ENCODE results near the gene TROAP. TPM values are rescaled to one million over a fixed set of nuclear protein-coding genes. Genes with fewer than 3 reads are reported as not detected.

The TROAP gene
- total RNA-seq, 1 donor from 2014 or later: 40.0 TPM

- Histone ChIP-seq H3K9me3 (ENCODE audit: low read depth) (no peaks in the 10 kb centered on the region), H3F3A (ENCODE audit: low read depth) (peaks cover 41% of the 10 kb centered on the region), H3K27ac (no peak overlapping the region), H3K9ac (no peak overlapping the region), H3K27me3 (peaks cover 94% of the 10 kb centered on the region), H3K36me3 (no peaks in the 10 kb centered on the region), H2AFZ (replicated peaks) (peak overlapping the region; percentile 34), H3K79me2 (ENCODE audit: low read depth) (no peaks in the 10 kb centered on the region), H3K4me3 (peak overlapping the region; percentile 30), H4K20me1 (ENCODE audit: low read depth) (peaks cover 38% of the 10 kb centered on the region), H3K4me2 (peak overlapping the region; percentile 70), H3K4me1 (peaks cover 27% of the 10 kb centered on the region)
- Mint-ChIP-seq H3K27me3 (ENCODE audit: insufficient read depth, low read depth) (peaks cover 53% of the 10 kb centered on the region), H3K36me3 (no peaks in the 10 kb centered on the region), H3K4me3 (peak overlapping the region; percentile 69), H3K9me3 (peaks cover 2% of the 10 kb centered on the region), H3K4me1 (peaks cover 17% of the 10 kb centered on the region), H3K27ac (no peak overlapping the region)
- peak; percentile 80 for DNase-seq (ENCODE audit: low spot score)
- peak; percentile 23 for TF ChIP-seq CTCF (IDR thresholded peaks at IDR 0.05)
- peak; percentile 82 for TF ChIP-seq EZH2phosphoT487 (IDR thresholded peaks at IDR 0.05)
- peak; percentile 97 for TF ChIP-seq EZH2 (IDR thresholded peaks at IDR 0.05)
These were observed 26.0 kb upstream of the TROAP start for GRCh38 chr12:49296836-49297694.

- Histone ChIP-seq H3K36me3 (no peaks in the 10 kb centered on the region), H3K27me3 (peaks cover 94% of the 10 kb centered on the region), H3K79me2 (ENCODE audit: low read depth) (no peaks in the 10 kb centered on the region), H3K27ac (no peak overlapping the region), H2AFZ (replicated peaks) (no peak overlapping the region), H3K4me2 (peak overlapping the region; percentile 70), H3K4me1 (peaks cover 23% of the 10 kb centered on the region), H3K9ac (no peak overlapping the region), H4K20me1 (ENCODE audit: low read depth) (peaks cover 38% of the 10 kb centered on the region), H3F3A (ENCODE audit: low read depth) (peaks cover 36% of the 10 kb centered on the region), H3K4me3 (peak overlapping the region; percentile 30), H3K9me3 (ENCODE audit: low read depth) (no peaks in the 10 kb centered on the region)
- Mint-ChIP-seq H3K4me3 (peak overlapping the region; percentile 69), H3K36me3 (no peaks in the 10 kb centered on the region), H3K27me3 (ENCODE audit: insufficient read depth, low read depth) (peaks cover 53% of the 10 kb centered on the region), H3K4me1 (peaks cover 17% of the 10 kb centered on the region), H3K27ac (no peak overlapping the region), H3K9me3 (peaks cover 2% of the 10 kb centered on the region)
- no peak for TF ChIP-seq EZH2phosphoT487 (IDR thresholded peaks at IDR 0.05)
- no peak for TF ChIP-seq CTCF (IDR thresholded peaks at IDR 0.05)
- TF ChIP-seq EZH2 (IDR thresholded peaks at IDR 0.05): no peak
- no peak for DNase-seq (ENCODE audit: low spot score)
These were observed 25.4 kb upstream of the TROAP start for GRCh38 chr12:49297695-49298060.

GRCh38 chr12:49298160-49298559 is 24.9 kb upstream of the TROAP start:
- DNase-seq (ENCODE audit: low spot score): no peak
- Mint-ChIP-seq H3K27me3 (ENCODE audit: insufficient read depth, low read depth) (peaks cover 51% of the 10 kb centered on the region), H3K4me1 (peaks cover 17% of the 10 kb centered on the region), H3K27ac (no peak overlapping the region), H3K4me3 (peak overlapping the region; percentile 67), H3K9me3 (peaks cover 2% of the 10 kb centered on the region), H3K36me3 (no peaks in the 10 kb centered on the region)
- Histone ChIP-seq H3K27me3 (peaks cover 94% of the 10 kb centered on the region), H3K9me3 (ENCODE audit: low read depth) (no peaks in the 10 kb centered on the region), H3K27ac (no peak overlapping the region), H3K9ac (no peak overlapping the region), H3K79me2 (ENCODE audit: low read depth) (no peaks in the 10 kb centered on the region), H3K4me3 (no peak overlapping the region), H3F3A (ENCODE audit: low read depth) (peaks cover 32% of the 10 kb centered on the region), H2AFZ (replicated peaks) (no peak overlapping the region), H3K4me2 (no peak overlapping the region), H3K36me3 (no peaks in the 10 kb centered on the region), H4K20me1 (ENCODE audit: low read depth) (peaks cover 38% of the 10 kb centered on the region), H3K4me1 (peaks cover 20% of the 10 kb centered on the region)
- no peak for TF ChIP-seq EZH2phosphoT487 (IDR thresholded peaks at IDR 0.05)
- TF ChIP-seq EZH2 (IDR thresholded peaks at IDR 0.05): no peak
- TF ChIP-seq CTCF (IDR thresholded peaks at IDR 0.05): no peak

Data from neural progenitor cell (in vitro differentiated cells).